Measurements from ENCODE around the gene BLMH. TPM values are rescaled to one million over a fixed set of nuclear protein-coding genes. Genes with fewer than 3 reads are reported as not detected.

The BLMH gene
- total and polyA plus RNA-seq, 2 donors from 2014 or later: 30.5 to 32.5 TPM

DNA sequence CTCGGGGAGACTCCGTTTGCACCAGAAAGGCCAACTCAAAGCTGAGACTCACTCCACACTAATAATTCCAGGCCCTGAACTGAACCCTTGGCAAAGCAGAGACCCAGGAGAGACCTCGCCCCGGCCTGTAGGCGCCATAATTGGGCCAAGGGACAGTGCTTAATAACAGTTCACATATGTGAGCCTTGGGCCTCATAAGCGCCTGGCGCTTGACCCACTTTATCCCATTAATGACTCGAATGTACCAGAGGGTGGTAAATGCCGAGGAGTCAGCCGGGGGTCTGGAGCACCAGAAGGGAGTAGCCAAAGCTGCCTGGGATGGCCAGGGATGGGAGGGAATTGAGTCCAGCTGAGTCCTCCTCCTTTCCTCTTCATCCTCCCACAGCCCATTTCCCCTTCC lies 80.8 kb downstream of the BLMH start:
- Histone ChIP-seq H3K36me3 (ENCODE audit: control insufficient read depth in 2 of 3, insufficient read depth in 3 of 3, low read length in 3 of 3) (no peaks in the 10 kb centered on the region), H3K4me1 (ENCODE audit: control insufficient read depth in 2 of 3, insufficient read depth in 2 of 3, low read depth in 1 of 3, low read length in 3 of 3) (no peaks in the 10 kb centered on the region), H3K9ac (ENCODE audit: low read length in 3 of 3) (no peak overlapping the region), H3K9me3 (ENCODE audit: control insufficient read depth in 2 of 3, insufficient read depth in 1 of 3, low read length in 3 of 3) (no peaks in the 10 kb centered on the region), H3K27me3 (ENCODE audit: control insufficient read depth, insufficient read depth, low read length) (no peaks in the 10 kb centered on the region), H3K4me3 (ENCODE audit: low read length in 3 of 3) (no peak overlapping the region), H3K27ac (ENCODE audit: low read depth in 2 of 2, low read length in 2 of 2) (no peak overlapping the region)
- no peak for FAIRE-seq
- no peak for DNase-seq
- TF ChIP-seq, protein P1, sequence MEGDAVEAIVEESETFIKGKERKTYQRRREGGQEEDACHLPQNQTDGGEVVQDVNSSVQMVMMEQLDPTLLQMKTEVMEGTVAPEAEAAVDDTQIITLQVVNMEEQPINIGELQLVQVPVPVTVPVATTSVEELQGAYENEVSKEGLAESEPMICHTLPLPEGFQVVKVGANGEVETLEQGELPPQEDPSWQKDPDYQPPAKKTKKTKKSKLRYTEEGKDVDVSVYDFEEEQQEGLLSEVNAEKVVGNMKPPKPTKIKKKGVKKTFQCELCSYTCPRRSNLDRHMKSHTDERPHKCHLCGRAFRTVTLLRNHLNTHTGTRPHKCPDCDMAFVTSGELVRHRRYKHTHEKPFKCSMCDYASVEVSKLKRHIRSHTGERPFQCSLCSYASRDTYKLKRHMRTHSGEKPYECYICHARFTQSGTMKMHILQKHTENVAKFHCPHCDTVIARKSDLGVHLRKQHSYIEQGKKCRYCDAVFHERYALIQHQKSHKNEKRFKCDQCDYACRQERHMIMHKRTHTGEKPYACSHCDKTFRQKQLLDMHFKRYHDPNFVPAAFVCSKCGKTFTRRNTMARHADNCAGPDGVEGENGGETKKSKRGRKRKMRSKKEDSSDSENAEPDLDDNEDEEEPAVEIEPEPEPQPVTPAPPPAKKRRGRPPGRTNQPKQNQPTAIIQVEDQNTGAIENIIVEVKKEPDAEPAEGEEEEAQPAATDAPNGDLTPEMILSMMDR (IDR thresholded peaks at IDR 0.05; ENCODE audit: borderline replicate concordance, extremely low read depth, insufficient read depth): no peak
- intact Hi-C loops (cut with DNase I): no loop called here

DNA sequence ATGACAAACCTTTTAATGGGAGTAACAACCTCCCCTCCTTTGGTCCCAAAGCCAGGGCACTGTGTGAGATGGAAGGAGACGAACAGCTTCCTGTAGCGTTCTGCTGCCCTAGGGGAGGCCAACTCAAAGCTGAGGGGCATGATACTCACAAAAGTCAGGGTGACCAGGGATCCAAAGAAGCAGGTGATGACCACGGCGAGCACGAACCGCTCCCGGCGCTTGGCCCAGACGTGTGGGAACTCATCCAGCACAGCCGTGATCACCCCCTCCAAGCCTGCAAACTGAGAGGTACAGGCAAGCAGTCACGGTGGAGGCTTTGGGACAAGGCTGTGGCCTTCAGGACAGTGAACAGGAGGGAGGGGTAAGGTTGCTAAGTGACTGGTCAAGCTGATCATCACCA lies 81.4 kb downstream of the BLMH start:
- Histone ChIP-seq H3K4me3 (ENCODE audit: low read length in 3 of 3) (no peak overlapping the region), H3K4me1 (ENCODE audit: control insufficient read depth in 2 of 3, insufficient read depth in 2 of 3, low read depth in 1 of 3, low read length in 3 of 3) (no peaks in the 10 kb centered on the region), H3K9me3 (ENCODE audit: control insufficient read depth in 2 of 3, insufficient read depth in 1 of 3, low read length in 3 of 3) (no peaks in the 10 kb centered on the region), H3K9ac (ENCODE audit: low read length in 3 of 3) (no peak overlapping the region), H3K36me3 (ENCODE audit: control insufficient read depth in 2 of 3, insufficient read depth in 3 of 3, low read length in 3 of 3) (no peaks in the 10 kb centered on the region), H3K27ac (ENCODE audit: low read depth in 2 of 2, low read length in 2 of 2) (no peak overlapping the region), H3K27me3 (ENCODE audit: control insufficient read depth, insufficient read depth, low read length) (no peaks in the 10 kb centered on the region)
- DNase-seq (no peak), FAIRE-seq (no peak)
- TF ChIP-seq, protein P1 (IDR thresholded peaks at IDR 0.05; ENCODE audit: borderline replicate concordance, extremely low read depth, insufficient read depth): no peak
- intact Hi-C loops (cut with DNase I): no loop called here

DNA sequence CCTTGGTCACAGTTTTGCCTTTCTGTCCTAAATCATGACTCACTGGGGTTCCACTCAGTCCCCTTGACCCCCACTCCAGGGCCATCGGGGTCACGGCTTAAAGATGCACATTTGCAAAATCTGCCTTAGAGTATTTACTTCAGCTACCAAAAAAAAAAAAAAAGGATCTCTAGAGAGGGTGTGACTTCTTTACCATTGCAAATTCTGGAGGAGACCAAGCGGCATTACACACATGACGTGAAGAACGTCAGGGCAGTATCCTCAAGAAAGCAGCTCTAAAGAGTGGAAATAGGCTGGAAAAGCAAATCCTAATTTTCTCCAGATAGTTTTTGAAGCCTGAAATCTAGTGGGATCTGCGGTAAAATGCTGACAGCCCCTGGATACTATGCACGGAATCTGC lies 81.8 kb downstream of the BLMH start:
- no peak overlapping the region for H3K27ac ChIP-seq (ENCODE audit: low read depth in 2 of 2, low read length in 2 of 2)
- no peaks in the 10 kb centered on the region for H3K9me3 ChIP-seq (ENCODE audit: control insufficient read depth in 2 of 3, insufficient read depth in 1 of 3, low read length in 3 of 3)
- no peak for DNase-seq
- intact Hi-C loops (cut with DNase I): no loop called here
- H3K27me3 ChIP-seq (ENCODE audit: control insufficient read depth, insufficient read depth, low read length): no peaks in the 10 kb centered on the region
- TF ChIP-seq, protein P1 (IDR thresholded peaks at IDR 0.05; ENCODE audit: borderline replicate concordance, extremely low read depth, insufficient read depth): no peak
- H3K9ac ChIP-seq (ENCODE audit: low read length in 3 of 3): no peak overlapping the region
- no peak overlapping the region for H3K4me3 ChIP-seq (ENCODE audit: low read length in 3 of 3)
- H3K4me1 ChIP-seq (ENCODE audit: control insufficient read depth in 2 of 3, insufficient read depth in 2 of 3, low read depth in 1 of 3, low read length in 3 of 3): no peaks in the 10 kb centered on the region
- FAIRE-seq: no peak
- H3K36me3 ChIP-seq (ENCODE audit: control insufficient read depth in 2 of 3, insufficient read depth in 3 of 3, low read length in 3 of 3): no peaks in the 10 kb centered on the region

DNA sequence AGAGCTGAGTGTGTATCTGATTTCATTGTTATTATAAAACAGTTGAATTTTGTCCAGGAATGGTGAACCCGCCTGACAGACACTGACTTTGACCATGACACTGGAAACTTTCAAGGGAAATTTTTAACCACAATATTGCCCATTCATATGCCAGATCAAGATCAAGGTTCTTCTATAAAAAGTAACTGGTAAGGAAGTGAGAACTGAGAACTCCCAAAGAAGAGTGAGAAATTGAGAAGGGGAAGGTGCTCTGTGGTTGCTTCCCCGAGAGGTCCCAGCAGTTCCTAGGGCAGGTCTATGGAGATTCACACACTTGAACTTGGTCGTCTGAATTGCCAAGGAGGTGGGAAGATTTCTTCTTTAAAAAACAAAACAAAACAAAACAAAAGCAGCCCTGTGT lies 83.5 kb downstream of the BLMH start:
- Histone ChIP-seq H3K27me3 (ENCODE audit: control insufficient read depth, insufficient read depth, low read length) (no peaks in the 10 kb centered on the region), H3K36me3 (ENCODE audit: control insufficient read depth in 2 of 3, insufficient read depth in 3 of 3, low read length in 3 of 3) (no peaks in the 10 kb centered on the region), H3K4me1 (ENCODE audit: control insufficient read depth in 2 of 3, insufficient read depth in 2 of 3, low read depth in 1 of 3, low read length in 3 of 3) (no peaks in the 10 kb centered on the region), H3K27ac (ENCODE audit: low read depth in 2 of 2, low read length in 2 of 2) (no peak overlapping the region), H3K9ac (ENCODE audit: low read length in 3 of 3) (no peak overlapping the region), H3K9me3 (ENCODE audit: control insufficient read depth in 2 of 3, insufficient read depth in 1 of 3, low read length in 3 of 3) (no peaks in the 10 kb centered on the region), H3K4me3 (ENCODE audit: low read length in 3 of 3) (no peak overlapping the region)
- TF ChIP-seq, protein P1 (IDR thresholded peaks at IDR 0.05; ENCODE audit: borderline replicate concordance, extremely low read depth, insufficient read depth): no peak
- no peak for FAIRE-seq
- intact Hi-C loops (cut with DNase I): no loop called here
- no peak for DNase-seq
